Hematopoietic multipotent progenitor cell (in vitro differentiated cells): ENCODE data around the gene KCNJ18. TPM values are rescaled to one million over a fixed set of nuclear protein-coding genes. Genes with fewer than 3 reads are reported as not detected.
"Not testable (repeated sequence)": the region's sequence is repeated elsewhere in the genome, so short reads cannot be mapped to it uniquely, and the experiment has no call there.

ENCODE experiments used
- DNase-seq, 3 donors: peaks; one replicate each; pipeline ENCODE4 v3.0.0-alpha.2; 2011 to 2015; ENCODE audit warnings: low read depth in 2 of 3, low spot score in 2 of 3
- total RNA-seq: library from RNA; depleted of rRNA; stranded (reverse); fragments of >200 nt; gene quantifications from one replicate; pipeline ENCODE4 v1.2.3, GENCODE V29; 2012

Gene KCNJ18
- total RNA-seq, 1 donor = not detected

GRCh38 chr17:21683897-21684296 lies 8.4 kb upstream of the KCNJ18 start:
- not testable (repeated sequence) for DNase-seq

DNA sequence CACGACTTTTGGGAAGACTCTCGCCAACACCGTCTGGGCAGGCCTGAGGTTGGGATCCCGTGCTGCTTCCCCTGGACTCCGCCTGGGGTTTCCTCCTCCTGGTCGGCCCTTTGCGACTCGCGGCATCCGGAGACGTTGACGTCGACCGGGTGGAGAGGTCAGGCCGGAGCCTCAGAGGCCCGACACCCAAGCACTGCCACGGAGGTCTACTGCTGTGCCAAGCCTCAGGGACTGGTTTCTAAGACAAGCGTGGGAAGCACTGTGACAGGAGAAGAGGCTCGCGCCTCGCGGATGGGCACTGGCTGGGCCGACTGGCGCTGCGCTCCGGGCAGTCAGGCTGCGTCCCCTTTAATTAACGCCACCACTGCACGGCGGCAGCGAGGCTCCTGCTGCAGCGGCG lies 7.9 kb upstream of the KCNJ18 start:
- DNase-seq = not testable (repeated sequence)

DNA sequence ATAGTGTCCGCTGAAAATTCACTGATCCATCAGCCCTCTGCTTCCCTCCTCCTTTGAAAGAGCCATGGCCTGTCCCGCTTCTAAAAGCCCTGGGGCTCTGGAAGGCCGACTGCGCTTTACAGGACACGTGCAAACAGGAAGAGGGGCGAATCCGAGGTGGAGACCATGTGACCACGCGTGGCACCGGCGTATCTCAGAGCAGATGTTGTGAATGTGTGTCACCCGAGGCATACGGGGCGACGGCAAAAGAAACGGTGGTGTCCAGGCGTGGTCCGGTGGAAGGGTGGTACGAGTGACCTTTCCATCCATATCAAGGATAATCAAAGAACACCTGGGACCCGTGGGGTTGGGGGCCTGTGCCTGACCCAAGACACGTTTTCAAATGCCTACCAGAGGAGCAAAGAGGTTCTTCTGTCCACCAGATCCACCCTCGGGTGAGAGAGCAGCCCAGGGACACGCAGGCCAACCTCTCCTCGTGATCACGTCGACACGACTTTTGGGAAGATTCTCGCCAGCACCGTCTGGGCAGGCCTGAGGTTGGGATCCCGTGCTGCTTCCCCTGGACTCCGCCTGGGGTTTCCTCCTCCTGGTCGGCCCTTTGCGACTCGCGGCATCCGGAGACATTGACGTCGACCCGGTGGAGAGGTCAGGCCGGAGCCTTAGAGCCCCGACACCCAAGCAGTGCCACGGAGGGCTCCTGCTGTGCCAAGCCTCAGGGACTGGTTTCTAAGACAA lies 7.1 kb upstream of the KCNJ18 start:
- DNase-seq = not testable (repeated sequence)

- DNase-seq = no peak
These were observed 5.9 kb upstream of the KCNJ18 start for GRCh38 chr17:21686165-21687015.

DNA sequence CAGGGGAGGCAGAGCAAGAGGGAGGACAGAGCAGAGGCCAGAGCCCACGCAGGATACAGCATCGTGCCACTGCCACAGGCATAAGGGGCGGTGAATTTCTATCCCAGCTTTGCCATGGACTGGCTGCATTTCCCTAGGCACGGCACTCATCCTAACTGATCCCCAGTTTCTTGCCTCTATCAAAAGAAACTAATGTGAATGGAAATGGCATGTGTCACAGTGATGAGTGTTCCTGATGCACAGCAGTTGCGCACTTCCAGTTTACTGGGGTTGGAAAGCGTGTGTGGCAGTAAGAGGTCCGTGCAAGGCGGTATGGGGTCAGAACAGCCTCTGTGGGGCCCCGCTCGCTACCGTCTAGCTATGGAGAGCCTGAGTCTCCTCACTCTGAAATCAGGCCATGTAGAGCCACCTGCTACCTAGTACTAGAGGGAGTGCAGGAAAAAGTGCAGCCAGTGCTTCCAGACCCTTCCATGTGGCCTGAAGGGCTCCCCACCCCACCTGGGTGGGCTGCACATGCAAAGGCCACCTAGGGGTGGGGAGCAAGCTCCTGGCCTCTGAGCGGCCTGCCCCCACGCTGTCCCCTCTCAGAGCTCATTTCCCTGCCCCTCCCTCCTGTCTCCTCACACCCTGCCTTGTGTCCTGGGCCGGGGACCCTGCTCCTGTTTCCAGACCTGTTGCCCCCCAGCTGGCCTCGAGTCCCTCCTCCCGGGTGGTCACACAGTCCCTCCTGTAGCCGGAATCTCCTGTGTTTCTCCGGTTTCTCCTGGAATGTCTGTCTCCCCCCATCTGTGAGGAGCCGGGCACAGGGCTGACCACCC lies 5.0 kb upstream of the KCNJ18 start:
- DNase-seq = no peak

DNA sequence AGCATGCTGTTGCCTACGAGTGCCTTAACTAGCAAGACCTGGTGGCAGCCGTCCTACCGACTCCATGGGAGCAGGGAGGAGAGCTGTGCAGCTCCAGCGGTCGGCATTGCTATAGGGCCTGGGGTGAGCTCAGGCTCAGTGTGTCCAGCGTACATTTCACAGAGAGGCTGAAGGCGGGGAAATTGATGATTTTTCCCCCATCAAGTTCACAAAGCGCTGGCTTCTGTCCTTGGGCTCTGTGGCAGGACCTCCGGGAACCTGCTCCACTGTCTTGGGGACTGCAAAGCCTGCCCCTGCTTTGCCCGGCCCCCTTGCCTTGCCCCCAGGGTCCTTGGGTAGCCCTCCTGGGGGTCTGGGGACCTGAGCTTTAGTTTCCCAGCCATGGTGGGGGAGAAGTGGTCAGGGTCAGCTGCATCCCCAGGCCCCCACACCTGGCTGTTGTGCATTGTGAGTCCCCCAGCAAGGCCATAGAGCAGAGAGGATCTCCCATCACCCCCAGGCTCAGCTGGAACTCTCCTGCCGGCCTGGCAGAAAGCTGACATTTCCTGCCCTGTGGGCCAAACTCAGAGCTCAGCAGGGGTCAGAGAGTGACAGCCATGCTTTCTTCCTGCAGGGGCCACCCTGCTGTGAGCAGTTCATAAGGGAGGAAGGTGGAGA lies 3.9 kb upstream of the KCNJ18 start:
- DNase-seq = no peak

DNA sequence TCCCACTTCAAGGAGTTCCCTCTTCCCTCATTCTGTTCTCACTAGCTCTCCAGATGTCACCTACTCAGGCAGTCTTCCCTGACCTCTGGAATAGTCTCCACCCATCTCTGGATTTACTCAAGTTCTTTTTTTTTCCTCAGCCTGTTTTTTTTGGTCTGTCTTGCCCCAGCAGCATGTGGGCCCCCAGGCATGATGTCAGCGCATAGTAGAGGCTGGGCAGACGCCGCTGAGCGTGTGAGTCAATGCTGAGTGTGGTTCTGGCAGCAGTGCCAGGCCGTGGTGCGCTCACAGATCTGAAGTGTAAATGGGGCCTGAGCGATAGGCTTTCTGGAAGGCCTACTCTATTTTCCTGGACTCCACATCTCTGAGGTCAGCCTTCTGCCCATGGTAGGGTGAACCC lies 2.7 kb upstream of the KCNJ18 start:
- no peak for DNase-seq

- DNase-seq = not testable (repeated sequence)
These were observed 1.5 kb upstream of the KCNJ18 start for GRCh38 chr17:21690811-21691210.

- DNase-seq = not testable (repeated sequence)
These were observed 842 bp upstream of the KCNJ18 start for GRCh38 chr17:21691481-21691880.

GRCh38 chr17:21692704-21693065 lies 362 bp downstream of the KCNJ18 start:
- DNase-seq = not testable (repeated sequence)

GRCh38 chr17:21693391-21693796 lies 1.1 kb downstream of the KCNJ18 start:
- DNase-seq = not testable (repeated sequence)

DNA sequence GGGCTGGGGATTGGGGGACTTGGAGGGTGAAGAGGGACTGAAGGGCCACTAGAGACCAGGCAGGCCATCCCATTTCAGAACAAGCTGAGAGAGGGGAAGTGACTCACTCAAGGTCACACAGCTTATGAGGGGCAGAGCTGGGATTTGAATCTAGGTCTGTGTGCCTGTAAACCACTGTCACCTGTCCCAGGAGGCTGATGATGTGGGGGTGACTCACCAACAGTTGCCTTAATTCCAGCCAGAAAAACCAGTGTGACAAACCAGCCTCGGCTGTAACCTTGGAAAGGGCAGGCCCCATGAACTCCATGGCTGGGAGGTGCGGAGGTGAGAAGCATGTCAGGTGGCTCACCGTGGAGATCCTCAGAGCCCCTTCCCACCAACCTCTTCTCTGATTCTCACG lies 1.6 kb downstream of the KCNJ18 start:
- DNase-seq = not testable (repeated sequence)

- not testable (repeated sequence) for DNase-seq
These were observed 3.9 kb downstream of the KCNJ18 start for GRCh38 chr17:21696227-21696626.

- DNase-seq = not testable (repeated sequence)
These were observed 4.7 kb downstream of the KCNJ18 start for GRCh38 chr17:21696842-21697507.

- not testable (repeated sequence) for DNase-seq
These were observed 5.2 kb downstream of the KCNJ18 start for GRCh38 chr17:21697508-21697860.

DNA sequence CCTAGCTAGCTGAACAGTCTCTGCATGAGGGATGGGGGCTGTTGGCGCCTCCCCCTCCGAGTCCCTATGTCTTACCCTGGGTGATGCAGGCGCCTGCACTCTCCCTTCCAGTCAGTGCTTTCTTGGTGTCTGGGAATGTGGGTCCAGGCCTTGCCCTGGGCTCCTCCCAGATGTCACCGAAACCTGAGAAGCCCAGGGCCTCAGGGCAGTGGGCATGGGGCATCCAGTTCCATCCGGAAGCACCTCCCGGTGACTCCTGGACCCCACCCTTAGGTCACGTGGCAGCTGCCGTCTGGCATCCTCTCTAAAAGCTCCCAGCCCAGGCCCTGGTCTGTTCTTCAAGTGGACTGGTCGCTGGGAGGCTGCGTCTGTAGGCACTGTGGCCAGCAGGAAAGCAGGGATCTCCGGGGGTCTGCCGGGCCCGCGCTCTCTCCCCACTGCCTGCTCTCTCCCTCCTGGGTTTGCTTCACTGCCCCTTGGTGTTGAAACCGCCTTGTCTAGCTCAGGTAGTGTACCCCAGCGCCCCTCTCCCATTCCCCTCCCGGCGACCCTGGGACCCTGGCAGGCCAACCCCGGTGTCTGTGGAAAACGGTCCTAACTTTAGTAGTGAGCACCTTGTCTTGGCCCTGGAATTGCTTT lies 6.2 kb downstream of the KCNJ18 start:
- not testable (repeated sequence) for DNase-seq

- not testable (repeated sequence) for DNase-seq
These were observed 6.8 kb downstream of the KCNJ18 start for GRCh38 chr17:21699124-21699523.

DNA sequence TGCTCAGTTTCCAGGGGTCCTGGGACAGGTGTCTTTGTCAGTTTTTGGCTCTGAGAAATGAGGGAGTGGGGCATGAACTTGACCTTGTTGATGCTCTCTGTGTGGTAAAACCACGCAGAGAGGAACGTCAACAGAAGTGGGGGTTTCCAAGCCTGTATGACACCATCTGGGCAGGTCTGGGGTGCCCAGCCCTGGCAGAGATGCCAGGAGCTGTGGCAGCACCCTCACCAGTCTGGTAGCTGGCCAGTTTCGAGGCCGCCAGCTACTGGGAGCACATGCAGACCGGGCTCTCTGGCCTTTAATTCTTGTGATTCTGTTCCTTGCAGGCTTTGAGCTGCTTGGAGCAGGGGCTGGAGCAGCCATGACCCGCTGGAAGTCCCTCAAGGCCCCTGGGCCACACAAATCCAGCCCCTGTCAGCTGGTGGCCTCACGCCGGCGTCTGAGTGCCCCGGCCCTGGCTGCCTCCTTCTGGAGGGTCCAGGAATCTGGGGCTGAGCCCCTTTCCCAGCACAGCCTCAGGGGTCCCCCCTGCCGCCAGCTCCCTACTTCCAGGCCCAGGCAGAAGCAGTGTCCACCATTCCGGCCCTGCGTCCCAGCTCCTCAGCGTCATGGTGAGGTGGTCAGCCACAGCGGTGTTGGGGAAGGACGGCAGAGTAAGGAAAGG lies 7.4 kb downstream of the KCNJ18 start:
- not testable (repeated sequence) for DNase-seq

GRCh38 chr17:21701090-21701489 lies 8.8 kb downstream of the KCNJ18 start:
- DNase-seq = not testable (repeated sequence)
